HepG2 (cell line): ENCODE measurements around the gene PEPD. TPM values are rescaled to one million over a fixed set of nuclear protein-coding genes. Genes with fewer than 3 reads are reported as not detected.

Source experiments
- CREBL2 ChIP-seq: sonication (generic); formaldehyde crosslinking; IDR thresholded peaks from 2 replicates; pipeline ENCODE4 v1.8.1; 2023; ENCODE audit warnings: missing genetic modification reagents, mild to moderate bottlenecking, borderline replicate concordance
- ELF3 ChIP-seq: IDR thresholded peaks from 2 replicates; pipeline ENCODE4 v1.6.1; 2016; ENCODE audit warnings: missing genetic modification reagents, missing compliant biosample characterization
- FOXO4 ChIP-seq: sonication (generic); formaldehyde crosslinking; conservative IDR thresholded peaks from 2 replicates; pipeline ENCODE4 v1.8.1; 2023; ENCODE audit warnings: missing genetic modification reagents
- GPN1 ChIP-seq: sonication (generic); formaldehyde crosslinking; IDR thresholded peaks from 2 replicates; pipeline ENCODE4 v1.5.1; 2020; ENCODE audit warnings: missing genetic modification reagents, borderline replicate concordance
- IKZF4 ChIP-seq: sonication (generic); formaldehyde crosslinking; IDR thresholded peaks from 2 replicates; pipeline ENCODE4 v1.5.1; 2020; ENCODE audit warnings: borderline replicate concordance, mild to moderate bottlenecking, low read depth, missing genetic modification reagents; ENCODE audit errors: not compliant biosample characterization
- KDM6A ChIP-seq: IDR thresholded peaks from 2 replicates; pipeline ENCODE4 v1.6.1; 2016; ENCODE audit warnings: low read depth
- KMT2B ChIP-seq: IDR thresholded peaks from 2 replicates; pipeline ENCODE4 v1.6.1; 2016; ENCODE audit warnings: missing genetic modification reagents, missing compliant biosample characterization
- NCOA5 ChIP-seq: sonication (generic); formaldehyde crosslinking; IDR thresholded peaks from 2 replicates; pipeline ENCODE4 v1.4.0; 2020; ENCODE audit warnings: missing genetic modification reagents
- NFE2 ChIP-seq: sonication (generic); formaldehyde crosslinking; IDR thresholded peaks from 2 replicates; pipeline ENCODE4 v1.4.0; 2020; ENCODE audit warnings: missing genetic modification reagents
- NONO ChIP-seq, 2 experiments: fragments of 450-650 bp in 1 of 2; sonication (generic) in 1 of 2; formaldehyde crosslinking in 1 of 2; IDR thresholded peaks in 1 of 2; conservative IDR thresholded peaks in 1 of 2; 2 replicates each; pipeline versions ENCODE4 v1.6.1 to v1.8.0; 2017 to 2022; ENCODE audit warnings: mild to moderate bottlenecking in 1 of 2, missing genetic modification reagents in 1 of 2, moderate library complexity in 1 of 2
- REPIN1 ChIP-seq: sonication (generic); formaldehyde crosslinking; IDR thresholded peaks from 2 replicates; pipeline ENCODE4 v1.8.0; 2022; ENCODE audit warnings: missing genetic modification reagents, low read depth, mild to moderate bottlenecking, borderline replicate concordance
- SALL2 ChIP-seq: sonication (generic); formaldehyde crosslinking; IDR thresholded peaks from 2 replicates; pipeline ENCODE4 v1.8.1; 2023; ENCODE audit warnings: mild to moderate bottlenecking, missing genetic modification reagents, inconsistent platforms
- SRY ChIP-seq: sonication (generic); formaldehyde crosslinking; IDR thresholded peaks from 2 replicates; pipeline ENCODE4 v1.8.0; 2022; ENCODE audit warnings: mild to moderate bottlenecking, missing genetic modification reagents
- ZBTB33 ChIP-seq: sonication (generic); formaldehyde crosslinking; IDR thresholded peaks from 2 replicates; pipeline ENCODE4 v1.4.0; 2020; ENCODE audit warnings: missing genetic modification reagents
- ZNF251 ChIP-seq: sonication (generic); formaldehyde crosslinking; IDR thresholded peaks from 2 replicates; pipeline ENCODE4 v1.9.0; 2021; ENCODE audit warnings: mild to moderate bottlenecking, missing genetic modification reagents
- ZNF274 ChIP-seq: sonication (generic); formaldehyde crosslinking; IDR thresholded peaks from 2 replicates; pipeline ENCODE4 v1.5.1; 2020; ENCODE audit warnings: mild to moderate bottlenecking, missing genetic modification reagents
- ZNF350 ChIP-seq: sonication (generic); formaldehyde crosslinking; IDR thresholded peaks from 2 replicates; pipeline ENCODE4 v1.4.0; 2020; ENCODE audit warnings: mild to moderate bottlenecking, low read depth, missing genetic modification reagents, borderline replicate concordance
- ZNF501 ChIP-seq: sonication (generic); formaldehyde crosslinking; IDR thresholded peaks from 2 replicates; pipeline ENCODE4 v1.5.1; 2020; ENCODE audit warnings: mild to moderate bottlenecking, moderate library complexity, missing genetic modification reagents
- ZNF574 ChIP-seq: sonication (generic); formaldehyde crosslinking; IDR thresholded peaks from 2 replicates; pipeline ENCODE4 v1.4.0; 2020; ENCODE audit warnings: missing genetic modification reagents
- ZNF616 ChIP-seq: sonication (generic); formaldehyde crosslinking; IDR thresholded peaks from 2 replicates; pipeline ENCODE4 v1.5.0; 2020; ENCODE audit warnings: low read depth, mild to moderate bottlenecking, missing genetic modification reagents
- ZNF788 ChIP-seq: sonication (generic); formaldehyde crosslinking; IDR thresholded peaks from 2 replicates; pipeline ENCODE4 v1.5.0; 2020; ENCODE audit warnings: mild to moderate bottlenecking, missing genetic modification reagents, borderline replicate concordance
- ZNF883 ChIP-seq: sonication (generic); formaldehyde crosslinking; IDR thresholded peaks from 2 replicates; pipeline ENCODE4 v1.5.1; 2020; ENCODE audit warnings: mild to moderate bottlenecking, missing genetic modification reagents; ENCODE audit errors: not compliant biosample characterization
- ZSCAN22 ChIP-seq: sonication (generic); formaldehyde crosslinking; IDR thresholded peaks from 2 replicates; pipeline ENCODE4 v1.4.0; 2020; ENCODE audit warnings: mild to moderate bottlenecking, missing genetic modification reagents
- polyA plus RNA-seq, 8 experiments: library from polyadenylated mRNA; depleted of rRNA in 3 of 8; stranded (reverse) in 7 of 8; unstranded in 1 of 8; fragments of >200 nt; fragmentation: Illumina TruSeq in 4 of 8; extraction: Trizol in 4 of 8; gene quantifications; 2 replicates each; pipeline versions ENCODE4 v1.2.1 to v1.2.3, GENCODE V29; 2011 to 2016; ENCODE audit warnings: low read depth in 4 of 8, missing spikeins in 1 of 8, mixed read lengths in 1 of 8; ENCODE audit not compliant: insufficient read depth in 1 of 8
- total RNA-seq, 5 experiments: library from RNA; depleted of rRNA; stranded (reverse); fragments of >200 nt; fragmentation: Illumina TruSeq; extraction: Trizol; gene quantifications; 2 replicates each; pipeline ENCODE4 v1.2.3, GENCODE V29; 2016; ENCODE audit warnings: low read depth in 1 of 5

The PEPD gene
- total and polyA plus RNA-seq, 2 of the 13 experiments (the other 11 are each of a cell fraction or from before 2014, with no cell fraction given) = 60.7 to 75.1 TPM

GRCh38 chr19:33397536-33398360 is 123.8 kb downstream of the PEPD start (continued):
- no peak for TF ChIP-seq REPIN1 (CRISPR knock-in tag)
- no peak for TF ChIP-seq ZSCAN22 (CRISPR knock-in tag)
- no peak for TF ChIP-seq NFE2 (CRISPR knock-in tag)
- TF ChIP-seq ZBTB33 = no peak
- 0 out of 2 replicates have a peak, but pooled peaks have one; percentile 29 for TF ChIP-seq SRY (CRISPR knock-in tag)
- TF ChIP-seq KMT2B (CRISPR knock-in tag) = no peak
- TF ChIP-seq ZNF883 (CRISPR knock-in tag) = peak; percentile 13
- TF ChIP-seq IKZF4 (CRISPR knock-in tag) = no peak
- TF ChIP-seq ZNF574 = peak; percentile 37
- no peak for TF ChIP-seq NCOA5 (CRISPR knock-in tag)
- no peak for TF ChIP-seq NONO (IDR thresholded peaks at IDR 0.05)
- peak; percentile 39; the same call in 1 of the 2 replicates for TF ChIP-seq NONO (CRISPR knock-in tag; conservative IDR thresholded peaks at IDR 0.05)
- no peak for TF ChIP-seq ZNF274
- no peak for TF ChIP-seq GPN1 (CRISPR knock-in tag)
- TF ChIP-seq CREBL2 (CRISPR knock-in tag) = no peak
- no peak for TF ChIP-seq ZNF251 (CRISPR knock-in tag)
- TF ChIP-seq ZNF788 (CRISPR knock-in tag) = no peak
- TF ChIP-seq ZNF616 (CRISPR knock-in tag) = 0 out of 2 replicates have a peak, but pooled peaks have one; percentile 1
- no peak for TF ChIP-seq FOXO4 (CRISPR knock-in tag)
- TF ChIP-seq ZNF350 (CRISPR knock-in tag) = no peak
- TF ChIP-seq ZNF501 (CRISPR knock-in tag) = 0 out of 2 replicates have a peak, but pooled peaks have one; percentile 20
- TF ChIP-seq ELF3 (CRISPR knock-in tag) = no peak
- no peak for TF ChIP-seq SALL2 (CRISPR knock-in tag)
- TF ChIP-seq KDM6A (CRISPR knock-in tag) = no peak
